ENCODE data around the gene SCART1. TPM values are rescaled to one million over a fixed set of nuclear protein-coding genes. Genes with fewer than 3 reads are reported as not detected.
A peak's percentile ranks its signal among the peaks of the same experiment; 100 is the strongest.
"Not testable (repeated sequence)": the region's sequence is repeated elsewhere in the genome, so short reads cannot be mapped to it uniquely, and the experiment has no call there.

The SCART1 gene
- total RNA-seq, 1 donor from 2014 or later: 0.56 TPM

- ATAC-seq: no peak
Observed at GRCh38 chr10:133456041-133456951, 2.6 kb downstream of the SCART1 start.

GRCh38 chr10:133457100-133457841, 3.5 kb downstream of the SCART1 start:
- ATAC-seq: no peak

DNA sequence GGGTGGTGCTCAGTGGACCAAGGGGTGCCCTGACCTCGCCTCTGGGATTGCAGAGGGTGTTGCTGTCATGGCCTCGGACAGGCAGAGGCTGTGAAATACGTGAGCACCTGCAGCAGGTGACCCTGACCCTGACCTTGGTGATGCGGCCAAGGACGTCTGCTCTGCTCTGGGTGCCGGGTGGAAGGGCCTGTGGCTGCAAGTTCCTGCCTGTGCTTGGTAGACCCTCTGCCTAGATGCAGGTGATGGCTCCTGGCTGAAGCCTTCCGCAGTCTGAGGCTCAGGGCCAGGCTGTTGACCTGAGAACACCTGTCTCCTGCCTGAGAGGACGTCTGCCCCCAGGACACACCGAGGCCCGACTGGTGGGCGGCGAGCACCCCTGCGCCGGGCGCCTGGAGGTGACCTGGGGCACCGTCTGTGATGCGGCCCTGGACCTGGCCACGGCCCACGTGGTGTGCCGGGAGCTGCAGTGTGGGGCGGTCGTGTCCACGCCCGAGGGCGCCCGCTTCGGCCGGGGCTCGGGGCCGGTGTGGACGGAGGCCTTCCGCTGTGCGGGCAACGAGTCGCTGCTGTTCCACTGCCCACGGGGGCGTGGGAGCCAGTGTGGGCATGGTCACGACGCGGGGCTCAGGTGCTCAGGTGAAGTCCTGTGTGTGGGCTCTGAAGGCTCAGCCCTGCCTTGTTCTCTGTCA, 4.4 kb downstream of the SCART1 start:
- no peak for ATAC-seq

DNA sequence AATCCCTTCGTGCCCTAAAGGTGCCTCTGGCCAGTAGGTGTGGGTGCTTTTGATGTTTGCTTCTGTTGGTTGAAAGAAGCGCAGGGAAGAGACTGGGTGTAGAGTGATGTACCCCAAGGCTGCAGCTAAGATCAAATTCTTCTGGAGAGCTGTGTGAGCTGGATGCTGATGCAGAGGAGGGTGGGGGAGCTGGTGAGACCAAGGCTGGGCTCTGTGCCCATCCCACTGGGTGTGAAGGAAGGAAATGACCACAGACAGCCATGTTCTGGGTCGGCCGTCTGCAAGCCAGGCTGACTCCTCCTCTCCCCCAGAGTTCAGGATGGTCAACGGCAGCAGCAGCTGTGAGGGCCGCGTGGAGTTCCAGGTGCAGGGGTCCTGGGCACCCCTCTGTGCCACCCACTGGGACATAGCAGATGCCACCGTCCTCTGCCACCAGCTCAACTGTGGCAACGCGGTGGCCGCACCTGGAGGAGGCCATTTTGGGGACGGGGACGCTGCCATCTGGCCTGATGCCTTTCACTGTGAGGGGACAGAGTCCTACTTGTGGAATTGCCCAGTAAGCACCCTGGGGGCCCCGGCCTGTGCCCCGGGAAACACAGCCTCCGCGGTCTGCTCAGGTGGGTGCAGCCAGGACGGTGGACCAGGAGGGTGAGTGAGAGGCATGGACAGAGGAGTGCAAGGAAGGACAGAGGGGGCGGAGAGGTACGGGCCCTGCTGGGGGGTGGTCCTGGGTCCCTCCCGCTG, 5.1 kb downstream of the SCART1 start:
- peak; percentile 4 for ATAC-seq

GRCh38 chr10:133459454-133460207, 5.9 kb downstream of the SCART1 start:
- peak; percentile 1 for ATAC-seq

DNA sequence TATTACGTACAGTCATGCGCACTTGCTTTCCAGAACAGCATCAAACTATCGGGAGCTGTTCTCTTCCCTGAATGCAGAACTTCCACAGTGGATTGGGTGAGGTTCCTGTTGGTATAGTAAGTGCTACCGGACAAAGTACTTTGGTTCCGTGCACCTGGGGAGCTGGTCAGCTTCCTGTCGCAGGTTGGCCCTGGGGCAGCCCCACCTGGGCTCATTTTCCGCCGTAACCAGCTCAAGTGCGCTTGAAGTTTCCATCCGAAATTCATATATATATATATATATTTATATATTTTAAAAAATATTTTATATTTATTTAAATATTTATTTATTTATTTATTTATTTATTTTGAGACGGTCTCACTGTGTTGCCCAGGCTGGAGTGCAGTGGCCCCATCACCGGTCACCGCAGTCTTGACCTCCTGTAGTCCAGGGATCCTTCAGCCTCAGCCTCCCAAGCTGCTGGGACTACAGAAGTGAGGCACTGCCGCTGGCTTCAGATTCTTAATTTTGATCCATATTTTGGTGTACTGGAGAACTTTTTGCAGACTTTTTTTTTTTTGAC, 6.5 kb downstream of the SCART1 start:
- ATAC-seq: no peak

- ATAC-seq: no peak
Observed at GRCh38 chr10:133461027-133461426, 7.3 kb downstream of the SCART1 start.

- no peak for ATAC-seq
Observed at GRCh38 chr10:133461841-133462240, 8.1 kb downstream of the SCART1 start.

GRCh38 chr10:133462512-133463305, 9.0 kb downstream of the SCART1 start:
- no peak for ATAC-seq

DNA sequence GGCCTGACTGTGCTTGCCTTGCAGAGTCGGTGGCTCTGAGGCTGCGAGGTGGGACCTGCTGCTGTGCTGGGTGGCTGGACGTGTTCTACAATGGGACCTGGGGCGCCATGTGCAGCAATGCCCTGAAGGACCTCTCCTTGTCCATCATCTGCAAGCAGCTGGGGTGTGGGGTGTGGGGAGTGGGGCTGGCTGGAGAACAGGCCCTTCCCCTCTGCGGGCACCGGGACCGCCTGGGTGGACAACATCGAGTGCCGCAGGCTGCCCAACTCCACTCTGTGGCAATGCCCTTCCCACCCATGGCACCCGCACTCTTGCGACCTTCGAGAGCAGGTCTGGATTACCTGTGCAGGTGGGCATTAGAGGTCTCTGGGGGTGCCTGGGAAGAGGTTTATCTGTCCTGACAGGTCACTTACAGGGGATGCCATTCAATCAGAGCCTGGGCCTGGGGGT, 10.9 kb downstream of the SCART1 start:
- ATAC-seq: no peak

DNA sequence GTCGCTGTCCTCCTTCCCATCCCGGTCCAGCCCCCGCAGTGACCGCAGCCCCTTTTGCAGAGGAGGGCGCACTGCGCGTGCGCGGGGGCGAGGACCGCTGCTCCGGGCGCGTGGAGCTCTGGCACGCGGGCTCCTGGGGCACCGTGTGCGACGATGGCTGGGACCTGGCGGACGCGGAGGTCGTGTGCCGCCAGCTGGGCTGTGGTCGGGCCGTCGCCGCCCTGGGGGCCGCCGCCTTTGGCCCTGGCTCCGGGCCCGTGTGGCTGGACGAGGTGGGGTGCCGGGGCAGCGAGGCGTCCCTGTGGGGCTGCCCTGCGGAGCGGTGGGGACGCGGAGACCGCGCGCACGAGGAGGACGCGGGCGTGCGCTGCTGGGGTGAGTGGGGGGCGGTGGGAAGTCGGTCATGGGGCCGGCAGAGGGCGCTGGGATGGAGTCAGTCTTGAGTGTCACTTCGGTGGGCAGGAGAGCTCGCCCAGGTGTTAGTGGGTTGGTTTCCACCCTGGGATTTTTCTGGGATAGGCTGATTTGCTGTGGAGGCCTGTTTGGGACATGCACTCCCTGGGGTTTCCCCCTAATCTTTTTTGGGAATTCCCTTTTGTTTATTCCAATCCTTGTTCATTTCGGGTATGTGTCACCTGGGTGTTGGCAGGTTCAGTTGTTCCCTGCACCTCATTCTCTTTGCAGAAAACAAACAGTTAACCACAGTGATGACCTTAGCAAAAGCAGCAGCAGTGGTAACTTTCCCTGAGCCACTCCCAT, 11.6 kb downstream of the SCART1 start:
- peak; percentile 72 for ATAC-seq

- ATAC-seq: no peak
Observed at GRCh38 chr10:133465950-133466474, 12.3 kb downstream of the SCART1 start.

DNA sequence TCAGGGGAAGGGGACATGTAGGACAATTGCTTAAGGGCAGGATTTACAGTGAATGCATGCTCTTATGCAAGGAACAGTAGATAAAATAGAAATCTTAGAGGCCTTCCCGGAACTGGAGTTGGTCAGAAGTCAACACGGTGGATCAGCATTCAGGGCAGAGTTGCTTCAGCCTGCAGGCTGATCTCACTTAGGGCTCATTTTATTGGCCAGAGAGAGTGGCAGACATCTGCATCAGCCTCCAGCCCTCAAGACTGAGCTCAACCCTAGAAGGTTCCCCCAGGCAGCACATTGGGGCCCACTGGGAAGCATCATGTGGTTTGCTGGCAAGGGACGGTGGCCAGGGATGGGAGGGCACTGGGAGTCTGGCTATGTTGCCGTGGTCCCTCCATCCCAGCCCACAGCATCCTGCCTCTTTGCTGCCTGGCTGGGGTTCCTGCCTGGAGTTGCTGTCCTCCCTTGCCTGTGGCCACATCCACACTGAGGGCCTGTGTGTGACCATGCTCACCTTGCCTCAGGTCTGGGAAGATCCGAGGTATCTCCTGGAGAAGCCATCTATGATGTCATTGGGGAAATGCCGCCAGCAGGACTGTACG, 13.0 kb downstream of the SCART1 start:
- ATAC-seq: no peak

DNA sequence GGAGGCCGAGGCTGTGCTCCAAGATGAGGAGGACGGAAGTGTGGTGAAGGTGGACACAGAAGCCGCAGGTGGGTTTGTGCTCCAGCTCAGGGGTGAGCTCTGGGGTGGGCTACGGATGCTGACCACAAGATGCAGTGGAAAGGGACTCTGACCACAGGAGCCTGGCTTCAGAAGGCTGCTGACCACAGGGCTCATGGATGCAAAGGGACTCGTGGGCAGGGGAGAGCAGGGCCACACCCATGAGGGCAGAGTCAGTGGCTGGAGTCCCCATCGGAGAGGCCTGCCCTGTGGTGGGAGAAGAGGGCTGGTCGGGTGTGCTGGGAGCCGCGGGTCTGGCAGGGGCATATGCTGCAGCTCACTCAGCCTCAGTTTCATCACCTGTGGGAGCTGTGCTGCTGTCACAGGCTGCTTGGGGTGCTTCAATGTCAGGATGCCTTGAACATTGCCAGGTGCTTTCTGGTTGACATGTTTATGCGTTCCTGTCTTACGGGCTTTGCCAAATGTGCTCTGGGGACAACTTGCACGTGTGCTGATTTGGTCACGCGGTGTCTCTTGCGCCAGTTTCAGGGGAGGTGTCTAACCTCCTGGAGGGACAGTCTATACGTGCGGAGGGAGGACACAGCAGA, 13.7 kb downstream of the SCART1 start:
- no peak for ATAC-seq

DNA sequence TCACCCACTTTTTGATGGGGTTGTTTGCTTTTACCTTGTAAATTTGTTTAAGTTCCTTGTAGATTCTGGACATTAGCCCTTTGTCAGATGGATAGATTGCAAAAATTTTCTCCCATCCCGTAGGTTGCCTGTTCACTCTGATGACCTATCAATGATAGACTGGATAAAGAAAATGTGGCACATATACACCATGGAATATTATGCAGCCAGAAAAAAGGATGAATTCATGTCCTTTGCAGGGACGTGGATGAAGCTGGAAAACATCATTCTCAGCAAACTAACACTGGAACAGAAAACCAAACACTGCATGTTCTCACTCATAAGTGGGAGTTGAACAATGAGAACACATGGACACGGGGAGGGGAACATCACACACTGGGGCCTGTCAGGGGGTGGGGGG, 15.5 kb downstream of the SCART1 start:
- not testable (repeated sequence) for ATAC-seq

GRCh38 chr10:133471300-133472109, 17.8 kb downstream of the SCART1 start:
- no peak for ATAC-seq

- ATAC-seq: no peak
Observed at GRCh38 chr10:133473270-133473669, 19.5 kb downstream of the SCART1 start.

All from esophagus mucosa (tissue), 1 donor.